Activated T-cell treated with anti-CD3 and anti-CD28 coated beads for 24 hours (primary cell): ENCODE data around the gene SEZ6L.

ENCODE experiments used
- DNase-seq: peaks from one replicate; pipeline ENCODE4 v3.0.0-alpha.2; 2020; ENCODE audit warnings: low read depth

SEZ6L gene

GRCh38 chr22:26182723-26183122, 13.5 kb downstream of the SEZ6L start:
- no peak for DNase-seq

- DNase-seq, result no peak
Observed at GRCh38 chr22:26185190-26185589, 15.9 kb downstream of the SEZ6L start.

- no peak for DNase-seq
Observed at GRCh38 chr22:26188341-26188740, 19.1 kb downstream of the SEZ6L start.

- no peak for DNase-seq
Observed at GRCh38 chr22:26194313-26194712, 25.1 kb downstream of the SEZ6L start.

- no peak for DNase-seq
Observed at GRCh38 chr22:26194877-26195276, 25.6 kb downstream of the SEZ6L start.

GRCh38 chr22:26196657-26197056, 27.4 kb downstream of the SEZ6L start:
- no peak for DNase-seq

GRCh38 chr22:26197425-26197824, 28.2 kb downstream of the SEZ6L start:
- DNase-seq, result no peak

GRCh38 chr22:26199665-26200064, 30.4 kb downstream of the SEZ6L start:
- no peak for DNase-seq

GRCh38 chr22:26202280-26202924, 33.1 kb downstream of the SEZ6L start:
- no peak for DNase-seq

GRCh38 chr22:26205494-26205893, 36.2 kb downstream of the SEZ6L start:
- no peak for DNase-seq

GRCh38 chr22:26210334-26210733, 41.1 kb downstream of the SEZ6L start:
- DNase-seq, result no peak

- no peak for DNase-seq
Observed at GRCh38 chr22:26213826-26214225, 44.6 kb downstream of the SEZ6L start.

GRCh38 chr22:26214466-26214865, 45.2 kb downstream of the SEZ6L start:
- DNase-seq, result no peak

- DNase-seq, result no peak
Observed at GRCh38 chr22:26215736-26216135, 46.5 kb downstream of the SEZ6L start.

GRCh38 chr22:26225207-26225606, 55.9 kb downstream of the SEZ6L start:
- no peak for DNase-seq

GRCh38 chr22:26226538-26227297, 57.5 kb downstream of the SEZ6L start:
- no peak for DNase-seq

- no peak for DNase-seq
Observed at GRCh38 chr22:26229910-26230309, 60.6 kb downstream of the SEZ6L start.

- no peak for DNase-seq
Observed at GRCh38 chr22:26234296-26234695, 65.0 kb downstream of the SEZ6L start.

- no peak for DNase-seq
Observed at GRCh38 chr22:26235792-26236487, 66.7 kb downstream of the SEZ6L start.

GRCh38 chr22:26236991-26237390, 67.7 kb downstream of the SEZ6L start:
- no peak for DNase-seq

GRCh38 chr22:26238596-26238995, 69.3 kb downstream of the SEZ6L start:
- DNase-seq, result no peak

- DNase-seq, result no peak
Observed at GRCh38 chr22:26239581-26239980, 70.3 kb downstream of the SEZ6L start.

GRCh38 chr22:26241361-26241760, 72.1 kb downstream of the SEZ6L start:
- no peak for DNase-seq
